HepG2 (cell line): ENCODE measurements around the gene LUC7L. TPM values are rescaled to one million over a fixed set of nuclear protein-coding genes. Genes with fewer than 3 reads are reported as not detected.

Source experiments
- ATAC-seq: fragments of 200-7000 bp; cut with Tn5 transposase; 3 replicates; pipeline ENCODE4 v1.9.1; 2020; ENCODE audit warnings: mild to moderate bottlenecking, moderate library complexity
- BruUV-seq: library from RNA; stranded (reverse); fragments of 400-500 nt; replicated peaks from 2 replicates; lab custom pipeline; 2021; lab: Mats Ljungman, UMichigan
- CTCF ChIA-PET: fragments of 300-600 bp; formaldehyde crosslinking; extraction: SDS; loops from one replicate; lab custom pipeline; 2021; ENCODE audit warnings: low total read pairs, inconsistent platforms, low intra/inter-chr PET ratio; lab: Yijun Ruan, JAX
- POLR2A ChIA-PET: fragments of 350-600 bp; sonication (Branson Sonifier 250); formaldehyde crosslinking; loops from one replicate; lab custom pipeline; 2020; ENCODE audit warnings: antibody characterized with exemption, inconsistent platforms; lab: Yijun Ruan, JAX
- DNase-seq: peaks from one replicate; pipeline ENCODE4 v3.0.0-alpha.2; 2015; ENCODE audit warnings: low spot score
- FAIRE-seq: peaks from 3 replicates; lab custom pipeline; 2011; peaks lifted over from hg19 to GRCh38; lab: Jason Lieb, UNC
- H2AFZ ChIP-seq: one replicate; pipeline ENCODE4 v1.6.1; 2011; ENCODE audit warnings: low read length, inconsistent platforms
- H3K27ac ChIP-seq: fragments of 300-600 bp; 3 replicates; pipeline ENCODE4 v1.8.0; 2011; ENCODE audit warnings: mixed run types, mild to moderate bottlenecking, mixed read lengths, low read length, inconsistent platforms; ENCODE audit not compliant: insufficient read depth; ENCODE audit errors: extremely low read length
- H3K27me3 ChIP-seq, 2 experiments: fragments of 200-600 bp in 1 of 2; 2 replicates in 1 of 2; 3 replicates in 1 of 2; pipeline versions ENCODE4 v1.6.0 to v1.8.0; 2011; ENCODE audit warnings: low read length in 2 of 2, mild to moderate bottlenecking in 2 of 2, moderate library complexity in 2 of 2, inconsistent platforms in 1 of 2; ENCODE audit not compliant: insufficient read depth in 2 of 2, control insufficient read depth in 1 of 2
- H3K36me3 ChIP-seq, 2 experiments: fragments of 200-600 bp in 1 of 2; replicated peaks in 1 of 2; 2 replicates in 1 of 2; 3 replicates in 1 of 2; pipeline versions ENCODE4 v1.5.1 to v1.8.0; 2011; ENCODE audit warnings: low read length in 2 of 2, inconsistent platforms in 1 of 2; ENCODE audit not compliant: insufficient read depth in 2 of 2, control insufficient read depth in 1 of 2
- H3K4me1 ChIP-seq: 2 replicates; pipeline ENCODE4 v1.5.1; 2012; ENCODE audit warnings: low read length, inconsistent platforms; ENCODE audit not compliant: insufficient read depth
- H3K4me2 ChIP-seq: 2 replicates; pipeline ENCODE4 v1.6.0; 2011; ENCODE audit warnings: low read depth, low read length, inconsistent platforms
- H3K4me3 ChIP-seq, 3 experiments: fragments of 200-600 bp in 1 of 3; sonication (generic), shearing (Covaris generic) in 1 of 3; replicated peaks in 1 of 3; 2 replicates each; pipeline ENCODE4 v1.5.1; 2011 to 2016; ENCODE audit warnings: low read length in 3 of 3, inconsistent platforms in 2 of 3, low read depth in 2 of 3, mild to moderate bottlenecking in 2 of 3, control low read depth in 1 of 3, mixed read lengths in 1 of 3; ENCODE audit not compliant: insufficient read depth in 1 of 3
- H3K79me2 ChIP-seq: one replicate; pipeline ENCODE4 v1.6.1; 2011; ENCODE audit warnings: low read length, inconsistent platforms; ENCODE audit not compliant: insufficient read depth
- H3K9ac ChIP-seq: 2 replicates; pipeline ENCODE4 v1.6.0; 2011; ENCODE audit warnings: mild to moderate bottlenecking, low read depth, low read length, inconsistent platforms; ENCODE audit not compliant: insufficient read depth
- H3K9me3 ChIP-seq: 2 replicates; pipeline ENCODE4 v1.5.1; 2012; ENCODE audit warnings: mild to moderate bottlenecking, low read length
- H4K20me1 ChIP-seq: 2 replicates; pipeline ENCODE4 v1.6.0; 2011; ENCODE audit warnings: inconsistent platforms, mild to moderate bottlenecking, low read length, moderate library complexity; ENCODE audit not compliant: insufficient read depth
- ASH2L ChIP-seq: fragments of 300-600, 200-600 bp; sonication (generic); IDR thresholded peaks from 2 replicates; pipeline ENCODE4 v1.7.0; 2017; ENCODE audit warnings: low read depth, mild to moderate bottlenecking, moderate library complexity, mixed read lengths, low read length; ENCODE audit not compliant: insufficient read length
- DNMT1 ChIP-seq: sonication (generic); formaldehyde crosslinking; IDR thresholded peaks from 2 replicates; pipeline ENCODE4 v1.5.1; 2020; ENCODE audit warnings: mild to moderate bottlenecking, missing genetic modification reagents
- NFE2L1 ChIP-seq: sonication (generic); formaldehyde crosslinking; IDR thresholded peaks from 2 replicates; pipeline ENCODE4 v1.4.0; 2020; ENCODE audit warnings: missing genetic modification reagents, mild to moderate bottlenecking, borderline replicate concordance
- REPIN1 ChIP-seq: sonication (generic); formaldehyde crosslinking; IDR thresholded peaks from 2 replicates; pipeline ENCODE4 v1.8.0; 2022; ENCODE audit warnings: missing genetic modification reagents, low read depth, mild to moderate bottlenecking, borderline replicate concordance
- SP140L ChIP-seq: sonication (generic); formaldehyde crosslinking; IDR thresholded peaks from 2 replicates; pipeline ENCODE4 v1.4.0; 2020; ENCODE audit warnings: missing genetic modification reagents, borderline replicate concordance
- TSC22D2 ChIP-seq: sonication (generic); formaldehyde crosslinking; IDR thresholded peaks from 2 replicates; pipeline ENCODE4 v1.5.1; 2020; ENCODE audit warnings: missing genetic modification reagents, mild to moderate bottlenecking, borderline replicate concordance
- ZBTB38 ChIP-seq: sonication (generic); formaldehyde crosslinking; IDR thresholded peaks from 2 replicates; pipeline ENCODE4 v1.5.1; 2020; ENCODE audit warnings: mild to moderate bottlenecking, missing genetic modification reagents
- ZEB1 ChIP-seq: IDR thresholded peaks from 2 replicates; pipeline ENCODE4 v1.6.1; 2012; ENCODE audit warnings: mild to moderate bottlenecking, low read depth, inconsistent platforms; ENCODE audit not compliant: insufficient replicate concordance
- ZFYVE20 ChIP-seq: sonication (generic); formaldehyde crosslinking; IDR thresholded peaks from 2 replicates; pipeline ENCODE4 v1.8.0; 2023; ENCODE audit warnings: low read depth, mild to moderate bottlenecking, moderate library complexity, missing genetic modification reagents, borderline replicate concordance
- ZNF138 ChIP-seq: sonication (generic); formaldehyde crosslinking; IDR thresholded peaks from 2 replicates; pipeline ENCODE4 v1.5.0; 2020; ENCODE audit warnings: mild to moderate bottlenecking, low read depth, missing genetic modification reagents
- ZNF282 ChIP-seq: fragments of 450-650 bp; IDR thresholded peaks from 2 replicates; pipeline ENCODE4 v1.6.1; 2018; ENCODE audit not compliant: partially characterized antibody
- ZNF468 ChIP-seq: sonication (generic); formaldehyde crosslinking; IDR thresholded peaks from 2 replicates; pipeline ENCODE4 v1.8.0; 2022; ENCODE audit warnings: mild to moderate bottlenecking, moderate library complexity, missing genetic modification reagents
- WGBS: methylation state at CpG from one replicate; pipeline ENCODE4 v1.1.6; 2017; ENCODE audit warnings: low lambda C conversion rate; 5-methylcytosine and 5-hydroxymethylcytosine counted together
- in situ Hi-C: cut with HindIII; loops from 2 replicates; pipeline ENCODE4 v1.10.0; 2017; ENCODE audit warnings: low pct_unique_long_range_greater_than_20kb; ENCODE audit not compliant: extremely low pct_ligation_motif_present
- intact Hi-C: fragments of 100-400 bp; cut with micrococcal nuclease; formaldehyde crosslinking; loops from one replicate; pipeline ENCODE4 v1.10.0; 2022; ENCODE audit not compliant: unreplicated experiment
- polyA plus RNA-seq, 8 experiments: library from polyadenylated mRNA; depleted of rRNA in 3 of 8; stranded (reverse) in 7 of 8; unstranded in 1 of 8; fragments of >200 nt; fragmentation: Illumina TruSeq in 4 of 8; extraction: Trizol in 4 of 8; gene quantifications; 2 replicates each; pipeline versions ENCODE4 v1.2.1 to v1.2.3, GENCODE V29; 2011 to 2016; ENCODE audit warnings: low read depth in 4 of 8, missing spikeins in 1 of 8, mixed read lengths in 1 of 8; ENCODE audit not compliant: insufficient read depth in 1 of 8
- total RNA-seq, 5 experiments: library from RNA; depleted of rRNA; stranded (reverse); fragments of >200 nt; fragmentation: Illumina TruSeq; extraction: Trizol; gene quantifications; 2 replicates each; pipeline ENCODE4 v1.2.3, GENCODE V29; 2016; ENCODE audit warnings: low read depth in 1 of 5
- TF ChIP-seq, protein P1 (sequence below): sonication (generic); formaldehyde crosslinking; IDR thresholded peaks from 2 replicates; pipeline ENCODE4 v1.5.1; 2020; ENCODE audit warnings: missing genetic modification reagents, mild to moderate bottlenecking, borderline replicate concordance
- TF ChIP-seq, protein P2 (sequence below): sonication (generic); formaldehyde crosslinking; IDR thresholded peaks from 2 replicates; pipeline ENCODE4 v1.4.0; 2020; ENCODE audit warnings: mild to moderate bottlenecking, missing genetic modification reagents
- TF ChIP-seq, protein P3 (sequence below): sonication (generic); formaldehyde crosslinking; IDR thresholded peaks from 2 replicates; pipeline ENCODE4 v1.8.1; 2023; ENCODE audit warnings: mild to moderate bottlenecking, moderate library complexity, missing genetic modification reagents

Gene LUC7L
- total and polyA plus RNA-seq, 2 of the 13 experiments (the other 11 are each of a cell fraction or from before 2014, with no cell fraction given): 48.7 to 56.9 TPM

DNA sequence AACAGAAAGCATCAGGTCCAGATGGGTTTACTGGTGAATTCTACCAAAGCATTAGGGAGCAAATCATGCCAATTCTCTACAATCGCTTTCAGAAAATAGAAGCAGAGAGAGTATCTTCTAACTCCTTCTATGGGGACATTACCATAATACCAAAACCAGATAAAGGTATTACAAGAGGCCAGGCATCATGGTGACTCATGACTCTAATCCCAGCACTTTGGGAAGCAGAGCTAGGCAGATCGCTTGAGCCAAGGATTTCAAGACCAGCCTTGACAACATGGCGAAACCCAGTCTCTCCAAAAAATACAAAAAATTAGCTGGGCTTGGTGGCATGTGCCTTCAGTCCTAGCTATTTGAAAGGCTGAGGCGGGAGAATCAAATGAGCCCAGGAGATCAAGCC, 26.0 kb downstream of the LUC7L start:
- CTCF ChIA-PET: no interaction called here
- no TSS peak for BruUV-seq

DNA sequence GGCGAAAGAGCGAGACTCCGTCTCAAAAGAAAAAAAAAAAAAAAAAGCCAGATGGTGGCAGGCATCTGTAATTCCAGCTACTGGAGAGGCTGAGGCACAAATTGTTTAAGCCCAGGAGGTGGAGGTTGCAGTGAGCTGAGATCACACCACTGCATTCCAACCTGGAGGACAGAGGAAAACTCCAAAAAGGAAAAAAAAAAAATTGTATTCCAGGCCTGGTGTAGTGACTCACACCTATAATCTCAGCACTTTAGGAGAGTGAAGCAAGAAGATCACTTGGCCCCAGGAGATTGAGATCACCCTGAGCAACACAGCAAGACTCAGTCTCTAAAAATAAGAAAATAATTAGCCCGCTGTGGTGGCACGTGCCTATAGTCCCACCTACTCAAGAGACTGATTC, 28.9 kb downstream of the LUC7L start:
- no peaks in the 10 kb centered on the region for H4K20me1 ChIP-seq
- no peak overlapping the region for H3K4me2 ChIP-seq
- no peaks in the 10 kb centered on the region for H3K4me1 ChIP-seq
- BruUV-seq: no TSS peak
- ChIA-PET POLR2A (no interaction called here), CTCF (no interaction called here)
- no peaks in the 10 kb centered on the region for H3K9me3 ChIP-seq
- H3K27me3 ChIP-seq: no peaks in the 10 kb centered on the region
- H3K79me2 ChIP-seq: no peaks in the 10 kb centered on the region
- H2AFZ ChIP-seq: no peak overlapping the region
- no peak overlapping the region for H3K27ac ChIP-seq
- H3K36me3 ChIP-seq: peaks cover 24 to 72% of the 10 kb centered on the region in 2 experiments
- 97% methylated on average over 5 of the region's 5 CpGs for WGBS
- DNase-seq (no peak), FAIRE-seq (no peak), ATAC-seq (no peak)
- no peak overlapping the region for H3K4me3 ChIP-seq
- intact Hi-C loops (no loop called here), in situ Hi-C loops (no loop called here)
- H3K9ac ChIP-seq: no peak overlapping the region
- TF ChIP-seq ZFYVE20 (CRISPR knock-in tag) (no peak), ZNF138 (CRISPR knock-in tag) (no peak), SP140L (CRISPR knock-in tag) (no peak), ZNF468 (CRISPR knock-in tag) (no peak), ASH2L (no peak), ZEB1 (no peak), ZNF282 (no peak), DNMT1 (CRISPR knock-in tag) (no peak), TSC22D2 (no peak), NFE2L1 (CRISPR knock-in tag) (no peak)
- TF ChIP-seq, protein P1, sequence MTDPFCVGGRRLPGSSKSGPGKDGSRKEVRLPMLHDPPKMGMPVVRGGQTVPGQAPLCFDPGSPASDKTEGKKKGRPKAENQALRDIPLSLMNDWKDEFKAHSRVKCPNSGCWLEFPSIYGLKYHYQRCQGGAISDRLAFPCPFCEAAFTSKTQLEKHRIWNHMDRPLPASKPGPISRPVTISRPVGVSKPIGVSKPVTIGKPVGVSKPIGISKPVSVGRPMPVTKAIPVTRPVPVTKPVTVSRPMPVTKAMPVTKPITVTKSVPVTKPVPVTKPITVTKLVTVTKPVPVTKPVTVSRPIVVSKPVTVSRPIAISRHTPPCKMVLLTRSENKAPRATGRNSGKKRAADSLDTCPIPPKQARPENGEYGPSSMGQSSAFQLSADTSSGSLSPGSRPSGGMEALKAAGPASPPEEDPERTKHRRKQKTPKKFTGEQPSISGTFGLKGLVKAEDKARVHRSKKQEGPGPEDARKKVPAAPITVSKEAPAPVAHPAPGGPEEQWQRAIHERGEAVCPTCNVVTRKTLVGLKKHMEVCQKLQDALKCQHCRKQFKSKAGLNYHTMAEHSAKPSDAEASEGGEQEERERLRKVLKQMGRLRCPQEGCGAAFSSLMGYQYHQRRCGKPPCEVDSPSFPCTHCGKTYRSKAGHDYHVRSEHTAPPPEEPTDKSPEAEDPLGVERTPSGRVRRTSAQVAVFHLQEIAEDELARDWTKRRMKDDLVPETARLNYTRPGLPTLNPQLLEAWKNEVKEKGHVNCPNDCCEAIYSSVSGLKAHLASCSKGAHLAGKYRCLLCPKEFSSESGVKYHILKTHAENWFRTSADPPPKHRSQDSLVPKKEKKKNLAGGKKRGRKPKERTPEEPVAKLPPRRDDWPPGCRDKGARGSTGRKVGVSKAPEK: no peak

More for the DNA sequence above, 26.0 kb downstream of the LUC7L start:
- Histone ChIP-seq H3K36me3 (peaks cover 25 to 71% of the 10 kb centered on the region in 2 experiments), H4K20me1 (no peaks in the 10 kb centered on the region), H3K4me3 (no peak overlapping the region), H2AFZ (no peak overlapping the region), H3K9ac (no peak overlapping the region), H3K79me2 (no peaks in the 10 kb centered on the region), H3K27me3 (no peaks in the 10 kb centered on the region), H3K27ac (no peak overlapping the region), H3K4me2 (no peak overlapping the region), H3K4me1 (no peaks in the 10 kb centered on the region), H3K9me3 (no peaks in the 10 kb centered on the region)
- WGBS: 98% methylated on average over 4 of the region's 4 CpGs
- POLR2A ChIA-PET: interaction anchor here (0.6 kb wide), 1 partner anchor 149 kb away, joined by 3 read pairs; the partner anchor contains the start of gene AXIN1
- intact Hi-C loops (no loop called here), in situ Hi-C loops (no loop called here)
- ATAC-seq: no peak
- DNase-seq: no peak
- no peak for FAIRE-seq
- TF ChIP-seq, protein P2, sequence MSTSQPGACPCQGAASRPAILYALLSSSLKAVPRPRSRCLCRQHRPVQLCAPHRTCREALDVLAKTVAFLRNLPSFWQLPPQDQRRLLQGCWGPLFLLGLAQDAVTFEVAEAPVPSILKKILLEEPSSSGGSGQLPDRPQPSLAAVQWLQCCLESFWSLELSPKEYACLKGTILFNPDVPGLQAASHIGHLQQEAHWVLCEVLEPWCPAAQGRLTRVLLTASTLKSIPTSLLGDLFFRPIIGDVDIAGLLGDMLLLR (CRISPR knock-in tag): no peak
- TF ChIP-seq ZBTB38 (CRISPR knock-in tag) (no peak), REPIN1 (CRISPR knock-in tag) (no peak)
- TF ChIP-seq, protein P3, sequence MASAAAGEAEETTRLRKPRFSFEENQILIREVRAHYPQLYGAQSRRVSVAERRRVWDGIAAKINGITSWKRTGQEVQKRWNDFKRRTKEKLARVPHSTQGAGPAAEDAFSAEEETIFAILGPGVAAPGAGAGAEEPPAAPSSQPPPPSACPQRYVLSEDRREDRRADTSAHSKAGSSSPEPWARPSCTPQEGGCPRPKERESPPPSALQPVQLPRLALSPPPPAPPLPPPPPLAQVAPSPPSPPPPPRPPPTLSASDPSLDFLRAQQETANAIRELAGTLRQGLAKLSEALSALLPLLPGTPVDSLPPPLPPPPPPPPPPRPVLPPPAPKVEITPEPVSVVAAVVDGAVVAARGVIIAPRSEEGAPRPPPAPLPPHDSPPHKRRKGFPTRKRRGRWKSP (CRISPR knock-in tag): no peak
